GM19395 (cell line): ENCODE results near the gene CXCL16.

Experiments
- ATAC-seq: cut with Tn5 transposase; IDR thresholded peaks from one replicate; pipeline ENCODE4 v1.9.1; 2021; ENCODE audit warnings: mild to moderate bottlenecking, moderate library complexity; ENCODE audit not compliant: unreplicated experiment

The CXCL16 gene, protein sequence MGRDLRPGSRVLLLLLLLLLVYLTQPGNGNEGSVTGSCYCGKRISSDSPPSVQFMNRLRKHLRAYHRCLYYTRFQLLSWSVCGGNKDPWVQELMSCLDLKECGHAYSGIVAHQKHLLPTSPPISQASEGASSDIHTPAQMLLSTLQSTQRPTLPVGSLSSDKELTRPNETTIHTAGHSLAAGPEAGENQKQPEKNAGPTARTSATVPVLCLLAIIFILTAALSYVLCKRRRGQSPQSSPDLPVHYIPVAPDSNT

DNA sequence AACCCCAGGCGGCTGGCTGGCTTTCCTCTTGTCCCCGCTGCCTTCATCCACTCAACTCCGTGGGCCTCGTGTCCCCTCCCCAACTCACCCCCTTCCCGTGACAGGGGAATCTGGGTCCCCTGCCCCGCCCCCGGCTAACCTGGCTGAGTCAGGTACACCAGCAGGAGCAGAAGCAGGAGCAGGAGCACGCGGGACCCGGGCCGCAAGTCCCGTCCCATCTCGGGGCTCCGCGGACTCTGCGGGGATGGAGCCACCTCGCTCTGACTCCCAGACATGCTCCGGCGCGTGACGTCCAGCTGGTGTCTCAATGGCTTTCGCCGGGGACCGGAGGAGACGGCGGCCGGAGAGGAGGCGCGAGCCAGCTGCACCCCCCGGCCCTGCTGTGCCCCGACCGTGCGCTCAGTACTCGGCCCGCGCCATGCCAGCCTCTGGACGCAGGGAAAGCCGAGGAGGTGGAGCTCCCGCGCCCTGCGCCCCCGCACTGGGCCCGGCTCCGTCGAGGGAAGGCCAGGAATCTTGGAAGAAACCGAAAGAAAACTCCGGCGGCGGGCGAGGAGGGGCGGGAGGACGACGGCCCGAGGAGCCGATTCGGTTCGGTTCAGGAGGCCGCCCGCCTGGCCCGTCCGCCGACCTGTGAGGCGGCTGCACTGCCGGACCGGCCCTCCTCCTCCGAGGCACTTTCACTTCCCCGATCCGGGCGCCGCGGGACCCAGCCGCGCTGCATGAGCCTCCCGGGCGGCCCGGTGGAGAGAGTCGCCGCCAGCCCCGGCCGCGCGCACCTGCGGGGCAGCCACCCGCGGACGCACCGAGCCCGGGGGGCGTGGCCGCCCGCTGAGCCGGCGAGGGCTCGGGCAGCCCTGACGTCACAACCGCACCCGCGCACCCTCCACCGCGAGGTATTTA is at the start of gene CXCL16, which contains the start of gene ZMYND15:
TSS of gene CXCL16 (minus strand) at position 807 of the 903 bp plus-strand sequence. CDS start at position 218, 589 bp downstream.
TSS of gene ZMYND15 (plus strand) at position 712 of the 903 bp plus-strand sequence. CDS start 716 bp downstream, outside the sequence.
- ATAC-seq = no peak

DNA sequence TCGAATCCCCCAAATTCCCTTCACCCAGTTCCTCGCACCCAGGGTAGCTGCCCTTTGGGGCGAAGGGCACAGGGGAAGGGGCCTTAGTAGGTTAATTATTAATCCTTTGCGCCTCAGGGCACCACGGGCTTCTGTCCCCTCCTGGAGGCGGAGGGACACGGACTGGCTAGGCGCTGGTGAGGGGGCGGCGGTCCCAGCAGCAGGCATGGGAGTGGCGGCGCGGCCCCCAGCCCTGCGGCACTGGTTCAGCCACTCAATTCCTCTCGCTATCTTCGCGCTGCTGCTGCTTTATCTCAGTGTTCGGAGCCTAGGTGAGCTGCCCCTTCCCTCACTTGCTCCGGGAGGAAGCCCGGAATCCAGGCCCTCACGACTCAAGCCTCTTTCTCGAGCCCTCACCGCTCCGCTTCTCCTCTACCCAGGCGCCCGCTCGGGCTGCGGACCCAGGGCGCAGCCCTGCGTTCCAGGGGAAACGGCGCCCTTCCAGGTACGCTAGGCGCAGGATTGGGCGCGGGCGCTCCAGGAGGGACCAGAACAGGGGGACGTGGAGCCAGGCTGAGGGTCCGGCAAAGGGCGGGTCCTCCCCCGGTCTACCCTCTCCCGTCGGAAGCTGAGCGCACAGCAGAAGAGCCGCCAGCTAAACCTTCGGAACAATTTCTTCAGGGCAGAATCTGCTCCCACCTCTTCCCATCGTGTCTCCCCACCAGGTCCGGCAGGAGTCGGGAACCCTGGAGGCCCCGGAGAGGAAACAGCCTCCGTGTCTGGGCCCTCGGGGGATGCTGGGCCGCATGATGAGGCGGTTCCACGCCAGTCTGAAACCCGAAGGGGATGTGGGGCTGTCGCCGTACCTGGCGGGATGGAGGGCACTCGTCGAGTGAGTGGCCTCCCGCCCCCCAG is 49.3 kb upstream of the CXCL16 start, which contains the start of gene GLTPD2:
TSS of gene GLTPD2 (plus strand) at position 158 of the 894 bp plus-strand sequence. CDS start at position 206, 48 bp downstream.
- no peak for ATAC-seq

DNA sequence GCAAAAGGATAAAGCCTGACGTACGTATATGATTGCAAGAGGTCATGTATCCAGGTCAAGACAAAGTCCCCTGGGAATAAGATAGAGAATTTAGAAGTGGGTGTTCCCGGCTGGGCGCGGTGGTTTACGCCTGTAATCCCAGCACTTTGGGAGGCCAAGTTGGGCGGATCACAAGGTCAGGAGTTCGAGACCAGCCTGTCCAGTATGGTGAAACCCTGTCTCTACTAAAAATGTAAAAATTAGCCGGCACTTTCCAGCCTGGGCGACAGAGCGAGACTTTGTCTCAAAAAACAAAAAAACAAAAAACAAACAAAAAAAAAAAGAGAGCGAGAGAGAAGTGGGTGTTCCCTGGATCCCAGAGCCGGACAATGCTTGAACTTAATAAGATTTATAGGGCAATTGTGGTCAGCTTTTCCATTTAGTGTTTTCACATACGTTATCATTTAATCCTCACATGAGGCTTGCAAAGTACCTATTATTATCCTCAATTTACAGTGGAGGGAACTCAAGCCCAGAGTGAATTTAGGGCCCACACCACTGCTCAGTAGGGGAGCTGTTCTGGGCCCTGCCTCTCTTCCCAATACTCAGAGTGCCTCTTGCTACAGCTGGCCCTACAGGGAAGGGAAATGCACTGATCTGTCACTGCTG is 48.6 kb upstream of the CXCL16 start:
- no peak for ATAC-seq

DNA sequence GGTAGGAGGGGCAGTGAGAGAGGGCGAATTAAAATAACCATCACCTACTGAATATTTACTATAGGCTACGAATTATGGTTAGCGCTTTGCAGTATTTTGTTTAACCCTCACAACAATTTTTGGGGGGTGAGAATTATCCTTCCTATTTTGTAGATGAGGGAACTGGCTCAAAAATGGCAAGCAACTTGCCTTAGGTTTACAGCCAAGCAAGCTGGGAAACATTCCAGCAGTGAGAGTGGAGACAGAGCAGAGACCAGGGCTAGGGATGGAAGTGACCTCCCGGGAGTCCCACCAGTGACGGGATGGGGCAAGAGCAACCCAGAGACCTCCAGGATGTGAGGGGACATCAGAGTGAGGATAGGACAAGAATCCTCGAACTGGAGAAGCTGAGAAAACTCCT is 46.8 kb upstream of the CXCL16 start:
- ATAC-seq = no peak

DNA sequence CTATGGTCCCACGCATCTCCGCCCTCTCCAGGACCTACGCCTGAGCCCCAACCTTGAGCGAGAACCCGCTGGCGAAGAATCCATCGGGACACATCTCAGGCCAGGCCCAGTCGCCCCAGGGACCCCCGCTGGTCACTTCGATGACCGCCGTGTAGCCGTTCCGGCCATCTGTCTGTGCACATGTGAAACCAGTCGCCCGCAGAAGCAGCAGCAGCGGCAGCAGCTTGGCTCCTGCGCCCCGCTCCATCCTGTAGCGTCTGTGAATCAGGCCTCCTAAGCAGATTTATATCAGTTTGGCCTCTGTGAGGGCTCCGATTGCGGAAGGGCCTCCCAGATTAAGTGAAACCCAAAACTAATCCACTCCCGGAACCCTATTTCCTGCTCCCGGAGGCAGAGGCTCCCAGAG is 46.4 kb upstream of the CXCL16 start, which contains the start of gene VMO1:
TSS of gene VMO1 (minus strand) at position 259 of the 406 bp plus-strand sequence. CDS start at position 247, 12 bp downstream.
- ATAC-seq = no peak

DNA sequence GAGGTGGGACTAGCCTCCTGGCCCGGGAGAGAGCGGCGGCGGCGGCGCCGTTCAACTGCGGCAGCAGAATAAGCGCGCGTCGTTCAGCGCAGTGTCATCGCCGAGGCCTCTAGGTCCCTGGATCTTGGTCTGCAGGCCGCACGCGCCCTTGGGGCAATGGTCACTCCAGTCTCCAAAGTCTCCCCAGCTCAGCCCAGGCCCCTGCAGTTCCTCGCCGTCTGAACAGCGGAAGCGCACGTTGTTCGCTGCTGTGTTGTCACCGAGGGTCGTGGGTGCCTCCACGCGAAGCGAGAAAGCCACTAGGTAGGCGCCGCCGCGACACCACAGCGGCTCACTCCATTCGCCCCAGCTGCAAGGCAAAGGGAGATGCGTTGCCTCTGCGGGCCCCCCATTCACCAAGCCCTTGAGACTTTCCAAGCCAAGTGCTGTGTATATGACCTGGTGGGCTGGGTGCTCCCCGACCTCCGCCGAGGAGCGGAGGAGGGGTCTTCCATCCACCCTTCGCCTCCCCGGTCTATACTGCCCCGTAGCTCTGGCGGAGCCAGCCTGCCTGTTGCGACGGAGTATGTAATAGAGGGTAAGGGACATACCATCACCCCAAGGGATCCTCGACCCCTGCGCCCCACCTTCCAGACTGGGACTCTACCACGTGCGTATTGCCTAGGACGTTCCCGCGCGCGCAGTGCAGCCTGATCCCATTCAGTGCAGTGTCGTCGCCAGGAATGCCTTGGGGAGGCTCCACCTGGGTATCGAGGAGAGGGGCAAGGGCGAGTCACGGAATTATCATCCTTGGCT is 45.8 kb upstream of the CXCL16 start:
- no peak for ATAC-seq

DNA sequence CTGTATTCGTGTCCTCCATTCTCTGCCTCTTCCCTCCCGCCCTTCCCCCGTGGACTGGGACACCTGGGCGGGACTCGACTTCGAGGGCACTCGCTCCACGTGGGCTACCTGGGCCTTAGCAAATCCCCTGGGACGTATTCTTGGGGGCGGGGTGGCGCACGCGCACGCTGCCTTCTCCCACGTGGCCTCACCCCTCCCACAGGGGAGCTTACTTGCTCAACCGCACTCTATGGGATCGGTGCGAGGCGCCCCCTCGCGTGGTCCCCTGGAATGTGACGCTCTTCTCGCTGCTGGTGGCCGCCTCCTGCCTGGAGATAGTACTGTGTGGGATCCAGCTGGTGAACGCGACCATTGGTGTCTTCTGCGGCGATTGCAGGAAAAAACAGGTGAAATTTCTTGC is 42.9 kb upstream of the CXCL16 start:
- ATAC-seq = no peak

DNA sequence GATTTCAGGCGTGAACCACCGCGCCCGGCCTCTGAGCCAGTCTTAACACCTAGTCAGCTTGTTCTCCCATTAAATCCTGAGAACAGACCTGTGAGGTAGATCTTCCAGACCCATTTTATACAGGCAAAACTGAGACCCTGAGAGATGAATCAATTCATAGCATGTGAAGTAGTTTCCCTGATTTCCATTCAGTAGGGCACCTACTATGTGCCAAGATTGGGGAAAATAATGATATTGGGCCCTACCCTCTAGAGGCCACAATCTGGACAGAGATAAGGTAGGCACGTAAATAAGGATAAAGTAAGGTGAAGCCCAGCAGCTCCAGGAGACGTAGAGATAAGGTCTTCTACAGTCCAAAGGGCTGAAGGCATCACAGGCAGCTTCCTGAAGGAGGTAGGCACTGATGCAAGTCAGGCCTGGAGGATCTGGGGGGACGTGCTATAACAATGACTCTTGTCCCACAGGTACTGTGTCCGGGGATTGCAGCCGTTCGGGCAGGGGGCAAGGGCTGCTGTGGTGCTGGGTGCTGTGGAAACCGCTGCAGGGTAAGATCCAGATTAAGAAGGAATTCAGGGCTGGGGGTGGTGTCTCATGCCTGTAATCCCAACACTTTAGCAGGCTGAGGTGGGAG is 40.7 kb upstream of the CXCL16 start:
- ATAC-seq = no peak

DNA sequence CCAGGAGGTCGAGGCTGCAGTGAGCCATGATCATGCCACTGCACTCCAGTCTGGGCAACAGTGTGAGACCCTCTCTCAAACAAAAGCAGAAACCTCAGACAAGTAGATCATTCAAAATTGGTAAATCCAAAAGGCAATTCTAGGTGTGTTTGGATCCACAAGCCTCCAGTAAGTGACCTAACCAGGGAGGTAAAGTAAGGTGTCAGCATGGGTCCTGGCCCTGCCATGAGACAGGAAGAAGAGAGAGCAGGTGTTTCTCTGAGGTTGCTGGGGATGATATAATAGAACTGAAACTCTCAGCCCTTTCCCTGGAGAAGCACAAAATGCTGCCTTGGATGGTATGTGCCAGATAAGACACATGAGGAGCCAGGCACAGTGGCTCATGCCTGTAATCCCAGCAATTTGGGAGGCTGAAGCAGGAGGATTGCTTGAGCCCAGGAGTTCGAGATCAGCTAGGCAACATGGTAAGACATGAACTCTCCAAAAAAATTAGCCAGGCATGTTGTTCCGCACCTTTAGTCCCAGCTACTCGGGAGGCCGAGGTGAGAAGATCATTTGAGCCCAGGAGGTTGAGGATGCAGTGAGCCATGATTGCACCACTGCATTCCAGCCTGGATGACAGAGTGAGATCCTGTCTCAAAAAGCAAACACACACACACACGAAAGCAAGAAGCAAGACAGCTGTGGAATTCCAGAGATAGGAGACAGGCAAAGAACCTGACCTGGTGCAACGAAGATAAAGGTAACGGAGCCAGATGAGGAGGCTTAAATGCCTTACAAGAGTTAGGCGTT is 38.4 kb upstream of the CXCL16 start:
- no peak for ATAC-seq

DNA sequence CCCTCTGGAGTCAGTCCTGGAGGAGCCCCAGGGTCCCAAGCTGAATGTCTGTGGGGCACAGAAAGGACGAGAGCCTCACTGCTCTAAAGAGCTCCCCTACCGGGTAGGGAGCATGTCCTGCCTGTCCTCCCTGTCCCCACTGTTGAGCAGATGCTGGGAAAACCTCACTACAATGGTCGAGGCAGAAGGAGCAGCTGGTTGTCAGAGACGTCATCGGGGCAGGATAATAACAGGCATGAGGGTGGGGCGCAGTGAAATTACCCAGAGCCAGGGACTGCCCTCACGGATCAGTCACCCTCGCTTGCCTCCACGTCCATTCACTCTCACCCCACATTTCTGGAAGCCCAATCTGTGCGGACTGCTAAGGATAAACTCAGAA is 32.5 kb upstream of the CXCL16 start:
- ATAC-seq = no peak

DNA sequence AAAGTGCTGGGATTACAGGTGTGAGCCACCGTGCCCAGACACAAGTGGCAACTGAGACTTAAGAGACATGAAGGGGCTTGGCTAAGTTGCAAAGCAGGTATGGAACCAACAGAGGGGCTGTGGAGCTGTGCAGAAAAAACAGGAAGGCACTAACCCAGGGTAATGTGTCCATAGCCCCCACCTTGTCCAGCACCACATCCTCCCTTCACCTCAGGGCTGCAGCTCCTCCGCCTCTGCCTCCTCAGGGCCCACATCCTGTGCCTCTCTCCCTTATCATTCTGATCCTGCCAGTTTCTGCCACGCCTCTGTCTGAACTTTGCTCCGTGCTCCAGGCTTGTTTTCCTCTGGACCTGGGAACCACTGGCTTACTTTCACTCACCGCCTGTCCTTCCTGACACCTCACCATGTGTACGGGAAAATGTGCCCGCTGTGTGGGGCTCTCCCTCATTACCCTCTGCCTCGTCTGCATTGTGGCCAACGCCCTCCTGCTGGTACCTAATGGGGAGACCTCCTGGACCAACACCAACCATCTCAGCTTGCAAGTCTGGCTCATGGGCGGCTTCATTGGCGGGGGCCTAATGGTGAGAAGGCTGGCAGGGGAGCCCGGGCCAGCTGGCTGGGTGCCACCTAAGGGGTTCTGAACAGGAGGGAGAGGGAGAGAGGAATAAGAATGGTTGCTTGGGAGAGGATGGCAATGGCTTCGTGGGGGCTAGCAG is 31.9 kb upstream of the CXCL16 start, which contains the start of gene TM4SF5:
TSS of gene TM4SF5 (plus strand) at position 368 of the 716 bp plus-strand sequence. CDS start at position 405, 37 bp downstream.
- no peak for ATAC-seq

DNA sequence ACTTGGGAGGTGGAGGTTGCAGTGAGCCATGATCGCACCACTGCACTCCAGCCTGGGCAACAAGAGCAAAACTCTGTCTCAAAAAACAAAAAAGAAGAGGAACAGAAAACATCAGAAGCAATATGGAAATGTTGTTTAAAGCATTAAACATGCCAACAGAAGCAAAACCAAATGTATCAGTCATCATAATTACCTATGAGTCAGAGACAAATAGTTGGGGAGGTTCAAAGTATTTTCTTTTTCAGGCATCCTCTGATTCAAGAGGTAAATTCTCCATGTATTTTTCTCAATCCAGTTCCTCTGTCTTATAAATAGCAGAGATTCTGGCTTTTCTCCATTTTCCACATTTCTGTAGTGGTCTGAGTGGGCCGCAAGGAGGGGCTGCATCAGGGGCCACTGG is 29.9 kb upstream of the CXCL16 start:
- ATAC-seq = no peak

DNA sequence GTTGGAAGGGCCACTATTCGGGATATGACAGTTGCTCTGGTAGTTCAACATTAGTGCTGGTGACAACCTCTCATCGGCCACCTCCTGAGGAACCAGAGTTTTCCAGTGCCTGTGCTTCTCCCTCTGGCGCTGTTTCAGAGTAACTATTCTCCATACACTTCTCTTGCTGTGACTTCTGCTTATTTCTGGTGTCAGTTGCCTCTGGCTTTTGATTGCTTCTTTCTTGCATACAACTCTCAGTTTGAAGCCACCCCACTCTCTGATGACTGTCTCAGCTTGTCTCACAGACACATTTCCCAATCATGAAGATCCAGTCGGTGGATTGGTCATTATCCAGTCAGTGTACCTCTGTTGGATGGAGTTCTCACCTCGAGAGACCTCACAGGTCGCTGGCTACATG is 28.6 kb upstream of the CXCL16 start:
- no peak for ATAC-seq

DNA sequence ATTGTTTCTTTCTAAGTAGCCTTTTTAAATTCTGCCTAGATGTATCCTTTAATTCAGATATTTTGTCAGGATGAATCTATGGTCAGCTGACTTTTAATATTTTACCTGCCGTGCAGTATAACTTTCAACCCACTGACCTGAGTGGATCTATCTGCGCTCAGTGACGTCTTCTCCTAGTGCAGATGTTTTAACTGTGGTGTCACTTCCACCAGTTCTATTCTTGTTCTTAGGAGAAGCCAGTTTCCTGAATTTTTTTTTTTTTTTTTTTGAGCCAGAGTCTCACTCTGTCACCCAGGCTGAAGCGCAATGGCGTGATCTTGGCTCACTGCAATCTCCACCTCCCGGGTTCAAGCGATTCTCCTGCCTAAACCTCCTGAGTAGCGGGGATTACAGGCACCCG is 27.0 kb upstream of the CXCL16 start:
- no peak for ATAC-seq

DNA sequence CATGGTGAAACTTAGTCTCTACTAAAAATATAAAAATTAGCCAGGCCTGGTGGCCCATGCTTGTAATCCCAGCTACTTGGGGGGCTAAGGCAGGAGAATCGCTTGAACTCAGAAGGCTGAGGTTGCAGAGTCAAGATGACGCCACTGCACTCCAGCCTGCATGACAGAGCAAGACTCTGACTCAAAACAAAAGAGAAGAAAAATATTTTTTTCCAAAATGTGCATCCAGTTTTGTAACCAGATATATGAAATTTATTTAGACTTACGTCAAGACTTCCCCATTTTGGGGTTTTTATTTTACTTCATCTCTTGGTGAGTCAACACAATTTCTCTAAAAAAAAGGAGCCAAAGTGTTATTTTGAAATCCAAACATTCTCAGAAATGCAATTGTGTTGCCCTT is 26.5 kb upstream of the CXCL16 start:
- ATAC-seq = no peak

DNA sequence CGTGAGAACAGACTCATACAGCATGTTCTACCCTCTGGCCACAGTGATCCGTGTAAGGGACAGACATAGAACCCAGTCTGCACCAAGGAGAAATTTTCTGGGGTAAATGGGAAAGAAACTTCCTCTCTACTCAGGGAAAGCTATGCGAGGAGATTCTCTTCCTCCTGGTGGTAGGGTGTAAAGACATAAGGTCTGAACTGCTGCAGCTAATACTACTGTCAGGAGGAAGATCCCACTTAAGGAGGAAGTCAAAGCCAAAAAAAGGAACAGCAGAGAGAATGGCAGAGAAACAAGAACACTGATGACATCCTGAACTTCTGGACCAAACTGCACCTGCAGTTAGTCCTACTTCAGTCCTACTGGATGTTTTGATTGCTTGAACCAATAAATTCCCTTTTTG is 24.9 kb upstream of the CXCL16 start:
- no peak for ATAC-seq

DNA sequence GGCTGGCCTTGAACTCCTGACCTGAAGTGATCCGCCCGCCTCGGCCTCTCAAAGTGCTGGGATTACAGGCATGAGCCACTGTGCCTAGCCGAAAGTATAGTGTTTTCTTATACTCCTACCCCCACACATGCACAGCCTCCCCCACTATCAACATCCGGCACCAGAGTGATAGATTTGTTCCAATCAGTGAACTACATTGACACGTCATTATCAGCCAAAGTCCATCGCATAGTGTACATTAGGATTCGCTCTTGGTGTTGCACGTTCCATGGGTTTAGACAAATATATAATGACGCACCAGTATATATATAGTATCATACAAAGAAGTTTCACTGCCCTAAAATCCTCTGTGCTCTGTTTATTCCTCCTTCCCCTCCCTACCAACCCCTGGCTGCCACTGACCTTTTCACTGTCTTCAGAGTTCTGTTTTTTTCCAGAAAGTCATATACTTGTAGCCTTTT is 20.1 kb upstream of the CXCL16 start:
- no peak for ATAC-seq
